Placental pericyte (primary cell): ENCODE data around the gene ANO5. TPM values are rescaled to one million over a fixed set of nuclear protein-coding genes. Genes with fewer than 3 reads are reported as not detected.

Experiments used
- total RNA-seq: library from RNA; depleted of rRNA; stranded (reverse); fragments of >200 nt; gene quantifications from 2 replicates; pipeline ENCODE4 v1.2.3, GENCODE V29; 2012

The ANO5 gene
- not detected in 2 replicates for total RNA-seq

GRCh38 chr11:22192642-22193347 is at the start of gene ANO5:
Gene ANO5 (plus strand): TSS chr11:22193085. CDS start chr11:22193493, 408 bp downstream.

Other genes with a start within 250 kb of the ANO5 start
- not detected in 2 replicates for gene SLC17A6, start 145.3 kb downstream of the ANO5 start, total RNA-seq